B cell (primary cell): ENCODE measurements around the gene SLC19A1. TPM values are rescaled to one million over a fixed set of nuclear protein-coding genes. Genes with fewer than 3 reads are reported as not detected.

ENCODE experiments used
- ATAC-seq: fragments of 200-7000 bp; cut with Tn5 transposase; one replicate; pipeline ENCODE4 v1.10.0; 2021; ENCODE audit warnings: low read depth, mild to moderate bottlenecking, moderate number of reproducible peaks, moderate library complexity
- CTCF ChIA-PET: fragments of 350-600 bp; sonication (Branson Sonifier 250); formaldehyde crosslinking; loops from one replicate; lab custom pipeline; 2021; ENCODE audit warnings: antibody characterized with exemption, inconsistent platforms; lab: Charles Lee
- POLR2A ChIA-PET: fragments of 350-600 bp; sonication (Branson Sonifier 250); formaldehyde crosslinking; loops from one replicate; lab custom pipeline; 2021; ENCODE audit warnings: antibody characterized with exemption; lab: Charles Lee
- DNase-seq: peaks from one replicate; pipeline ENCODE4 v3.0.0; 2013
- H2AFZ ChIP-seq: 2 replicates; pipeline ENCODE4 v1.6.1; 2012; ENCODE audit warnings: mild to moderate bottlenecking, low read depth, low read length; ENCODE audit not compliant: insufficient read depth, poor library complexity, severe bottlenecking
- H3K27ac ChIP-seq, 2 donors: 1 replicate in 1 of 2; 2 replicates in 1 of 2; pipeline ENCODE4 v1.5.1; 2012 to 2013; ENCODE audit warnings: low read length in 2 of 2, mild to moderate bottlenecking in 2 of 2, moderate library complexity in 1 of 2
- H3K27me3 ChIP-seq, 4 experiments: fragments of 200-600 bp in 1 of 4; sonication (generic) in 1 of 4; replicated peaks in 1 of 4; 1 replicate in 2 of 4; 2 replicates in 2 of 4; pipeline versions ENCODE4 v1.6.1 to v1.7.0; 2013 to 2016; ENCODE audit warnings: low read length in 3 of 4, mild to moderate bottlenecking in 2 of 4, mixed read lengths in 1 of 4, moderate library complexity in 1 of 4; ENCODE audit not compliant: insufficient read depth in 4 of 4, control insufficient read depth in 3 of 4; ENCODE audit errors: control extremely low read depth in 1 of 4
- H3K36me3 ChIP-seq, 2 experiments: replicated peaks in 1 of 2; 1 replicate in 1 of 2; 2 replicates in 1 of 2; pipeline versions ENCODE4 v1.6.1 to v1.7.1; 2013; ENCODE audit warnings: low read length in 1 of 2; ENCODE audit not compliant: insufficient read depth in 2 of 2, control insufficient read depth in 1 of 2; ENCODE audit errors: control extremely low read depth in 1 of 2, extremely low read depth in 1 of 2
- H3K4me1 ChIP-seq, 2 donors: fragments of 200-600 bp in 1 of 2; sonication (generic) in 1 of 2; 1 replicate in 1 of 2; 2 replicates in 1 of 2; pipeline versions ENCODE4 v1.5.1 to v1.6.1; 2013 to 2017; ENCODE audit warnings: low read length in 2 of 2; ENCODE audit not compliant: control insufficient read depth in 2 of 2, insufficient read depth in 2 of 2
- H3K4me2 ChIP-seq: replicated peaks from 2 replicates; pipeline ENCODE3; 2012; ENCODE audit warnings: mild to moderate bottlenecking, low read depth, low read length; ENCODE audit not compliant: poor library complexity, severe bottlenecking
- H3K4me3 ChIP-seq, 5 experiments: fragments of 200-600 bp in 1 of 5; sonication (generic) in 1 of 5; 1 replicate in 3 of 5; 2 replicates in 2 of 5; pipeline versions ENCODE4 v1.5.1 to v1.7.0; 2011 to 2016; ENCODE audit warnings: low read length in 4 of 5, mild to moderate bottlenecking in 4 of 5, low read depth in 2 of 5, control low read depth in 1 of 5, moderate library complexity in 1 of 5; ENCODE audit not compliant: insufficient read depth in 1 of 5; ENCODE audit errors: control extremely low read depth in 1 of 5, extremely low read depth in 1 of 5
- H3K79me2 ChIP-seq: fragments of 200-600 bp; sonication (generic); one replicate; pipeline ENCODE4 v1.6.0; 2016; ENCODE audit warnings: low read length; ENCODE audit not compliant: control insufficient read depth, insufficient read depth
- H3K9ac ChIP-seq: fragments of 200-600 bp; sonication (generic); 2 replicates; pipeline ENCODE4 v1.6.1; 2017; ENCODE audit warnings: mild to moderate bottlenecking, low read length, moderate library complexity
- H3K9me3 ChIP-seq, 3 donors: one replicate each; pipeline versions ENCODE4 v1.6.1 to v1.7.1; 2013; ENCODE audit warnings: low read length in 2 of 3; ENCODE audit not compliant: control insufficient read depth in 2 of 3, insufficient read depth in 1 of 3; ENCODE audit errors: control extremely low read depth in 1 of 3
- H4K20me1 ChIP-seq: 2 replicates; pipeline ENCODE4 v1.6.0; 2012; ENCODE audit warnings: mild to moderate bottlenecking, low read length; ENCODE audit not compliant: insufficient read depth, control insufficient read depth, poor library complexity, severe bottlenecking
- H3K27ac Mint-ChIP-seq: one replicate; pipeline ENCODE4 v1.8.0; 2021; ENCODE audit warnings: mixed read lengths
- H3K27me3 Mint-ChIP-seq: one replicate; pipeline ENCODE4 v1.8.0; 2021; ENCODE audit warnings: mixed read lengths
- H3K4me1 Mint-ChIP-seq: one replicate; pipeline ENCODE4 v1.8.0; 2021; ENCODE audit warnings: mixed read lengths
- H3K4me3 Mint-ChIP-seq: one replicate; pipeline ENCODE4 v1.8.0; 2021; ENCODE audit warnings: mixed read lengths
- H3K9me3 Mint-ChIP-seq: one replicate; pipeline ENCODE4 v1.8.0; 2022; ENCODE audit warnings: mixed read lengths; ENCODE audit not compliant: insufficient read depth
- CTCF ChIP-seq: fragments of 200-600 bp; IDR thresholded peaks from one replicate; pipeline ENCODE4 v1.8.0; 2022; ENCODE audit warnings: antibody characterized with exemption, mild to moderate bottlenecking
- EZH2 ChIP-seq: IDR thresholded peaks from 2 replicates; pipeline ENCODE4 v1.6.1; 2012; ENCODE audit warnings: borderline replicate concordance, low read depth, mild to moderate bottlenecking, moderate library complexity, low read length; ENCODE audit not compliant: insufficient read depth, poor library complexity, severe bottlenecking
- WGBS: methylation state at CpG from one replicate; pipeline ENCODE4 v1.1.5; 2013; ENCODE audit warnings: missing lambda C conversion rate; ENCODE audit not compliant: insufficient coverage; 5-methylcytosine and 5-hydroxymethylcytosine counted together
- intact Hi-C: fragments of 100-400 bp; cut with micrococcal nuclease; formaldehyde crosslinking; loops from one replicate; pipeline ENCODE4 v1.10.0; 2022
- polyA plus RNA-seq: library from polyadenylated mRNA; depleted of rRNA; stranded (reverse); fragments of >200 nt; gene quantifications from 2 replicates; pipeline ENCODE4 v1.2.3, GENCODE V29; 2012
- total RNA-seq, 2 donors: library from RNA; stranded (reverse); fragments of 120-200 nt in 1 of 2; gene quantifications; 1 replicate in 1 of 2; 2 replicates in 1 of 2; pipeline versions ENCODE4 v1.2.3 to v1.2.4, GENCODE V29; 2013 to 2022

SLC19A1 gene
- total and polyA plus RNA-seq, 2 donors (not counting 1 experiment from before 2014, with no cell fraction given): 8.7 to 10.1 TPM

- POLR2A ChIA-PET: no interaction called here
- intact Hi-C loops: no loop called here
- Histone ChIP-seq H3K27ac (no peak overlapping the region), H3K27me3 (no peaks in the 10 kb centered on the region), H4K20me1 (no peaks in the 10 kb centered on the region), H3K79me2 (no peaks in the 10 kb centered on the region), H3K36me3 (no peaks in the 10 kb centered on the region), H3K4me2 (no peak overlapping the region), H3K4me1 (peaks cover 9 to 14% of the 10 kb centered on the region in 2 donors), H3K9ac (no peak overlapping the region), H3K9me3 (peaks cover 0 to 3% (median 0%) of the 10 kb centered on the region in 3 donors), H2AFZ (no peak overlapping the region), H3K4me3 (no peak overlapping the region)
- CTCF ChIA-PET: no interaction called here
- no peaks in the 10 kb centered on the region for H3K9me3 Mint-ChIP-seq
- ATAC-seq (no peak), DNase-seq (no peak)
- H3K27me3 Mint-ChIP-seq: no peaks in the 10 kb centered on the region
- H3K27ac Mint-ChIP-seq: no peak overlapping the region
- H3K4me1 Mint-ChIP-seq: peaks cover 16% of the 10 kb centered on the region
- no peak overlapping the region for H3K4me3 Mint-ChIP-seq
- 94% methylated on average over 27 of the region's 33 CpGs for WGBS
- TF ChIP-seq EZH2: no peak
- TF ChIP-seq CTCF: no peak
Observed at GRCh38 chr21:45487161-45487806, 55.0 kb downstream of the SLC19A1 start.

- Histone ChIP-seq H3K36me3 (no peaks in the 10 kb centered on the region), H3K4me1 (peaks cover 10 to 16% of the 10 kb centered on the region in 2 donors), H3K9ac (no peak overlapping the region), H4K20me1 (no peaks in the 10 kb centered on the region), H3K9me3 (peaks cover 0 to 3% (median 0%) of the 10 kb centered on the region in 3 donors), H3K79me2 (no peaks in the 10 kb centered on the region), H3K27ac (no peak overlapping the region), H2AFZ (no peak overlapping the region), H3K27me3 (no peaks in the 10 kb centered on the region), H3K4me2 (no peak overlapping the region), H3K4me3 (no peak overlapping the region)
- no peak for DNase-seq
- intact Hi-C loops: no loop called here
- CTCF ChIA-PET: no interaction called here
- no peak overlapping the region for H3K4me3 Mint-ChIP-seq
- H3K27me3 Mint-ChIP-seq: no peaks in the 10 kb centered on the region
- no peaks in the 10 kb centered on the region for H3K9me3 Mint-ChIP-seq
- TF ChIP-seq CTCF (no peak), EZH2 (no peak)
- ATAC-seq: no peak
- WGBS: 93% methylated on average over 28 of the region's 29 CpGs
- no peak overlapping the region for H3K27ac Mint-ChIP-seq
- peaks cover 16% of the 10 kb centered on the region for H3K4me1 Mint-ChIP-seq
- POLR2A ChIA-PET: no interaction called here
Observed at GRCh38 chr21:45486443-45487160, 55.6 kb downstream of the SLC19A1 start.
